ENCODE data around the gene MELK. TPM values are rescaled to one million over a fixed set of nuclear protein-coding genes. Genes with fewer than 3 reads are reported as not detected.
A peak's percentile ranks its signal among the peaks of the same experiment; 100 is the strongest.
"Not testable (repeated sequence)": the region's sequence is repeated elsewhere in the genome, so short reads cannot be mapped to it uniquely, and the experiment has no call there.

MELK gene
- 56.3 and 57.9 TPM in 2 replicates for total RNA-seq

DNA sequence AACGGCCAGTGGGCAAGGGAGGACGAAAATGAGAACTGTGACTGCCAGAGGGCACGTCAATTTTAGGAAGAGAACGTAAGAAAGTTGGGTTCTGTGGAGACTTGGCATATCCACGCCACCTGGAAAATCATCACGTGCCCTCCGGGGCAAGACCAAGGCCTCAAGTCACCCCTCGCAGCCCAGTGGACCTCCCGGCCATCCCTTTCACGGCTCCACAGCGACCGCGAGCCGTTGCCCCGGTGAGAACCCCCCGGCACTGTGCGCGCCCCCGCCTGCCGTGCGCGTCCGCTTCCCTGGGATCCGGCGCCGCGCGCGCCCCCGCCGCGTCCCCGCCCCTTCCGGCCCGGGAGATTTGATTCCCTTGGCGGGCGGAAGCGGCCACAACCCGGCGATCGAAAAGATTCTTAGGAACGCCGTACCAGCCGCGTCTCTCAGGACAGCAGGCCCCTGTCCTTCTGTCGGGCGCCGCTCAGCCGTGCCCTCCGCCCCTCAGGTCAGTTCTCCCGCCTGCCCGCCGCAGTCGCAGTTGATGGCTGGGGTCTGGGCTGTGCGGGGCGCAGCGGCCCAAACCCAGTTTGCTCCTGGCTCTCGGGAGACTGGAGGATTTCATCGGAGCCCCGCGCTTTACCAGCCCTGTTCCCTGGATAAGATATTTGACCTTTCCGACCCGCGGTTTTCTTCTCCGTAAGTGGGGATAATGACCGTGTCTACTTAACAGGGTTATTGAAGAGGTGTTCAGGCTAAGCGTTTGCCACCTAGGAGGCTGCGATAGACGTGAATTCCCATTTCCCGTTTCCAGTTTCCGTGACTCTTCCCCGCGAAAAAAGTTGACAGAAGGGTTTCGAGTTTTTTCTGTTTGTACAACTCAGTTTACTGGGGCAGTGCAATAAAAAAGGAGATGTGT is at the start of gene MELK:
TSS of gene MELK (plus strand) at position 381 of the 904 bp plus-strand sequence. CDS start 8,787 bp downstream, outside the sequence.
- H3K9me3 Mint-ChIP-seq, result no peaks in the 10 kb centered on the region
- peak within 1 kb of the TSS; percentile 97 for H3K4me3 Mint-ChIP-seq (ENCODE audit: low read depth)
- H3K36me3 Mint-ChIP-seq (ENCODE audit: low read depth), result peaks cover 33% of the 10 kb centered on the region
- H3K27me3 Mint-ChIP-seq (ENCODE audit: low read depth), result peaks cover 5% of the 10 kb centered on the region
- intact Hi-C loops (cut with micrococcal nuclease), result loop anchor here (5.0 kb wide), 2 partner anchors 85 to 170 kb away; partner anchors contain the start of gene RNF38
- H3K4me1 Mint-ChIP-seq (ENCODE audit: low read depth), result peaks cover 25% of the 10 kb centered on the region
- peak; percentile 82 for DNase-seq (ENCODE audit: low spot score)
- H3K27ac Mint-ChIP-seq, result peak within 1 kb of the TSS; percentile 90

DNA sequence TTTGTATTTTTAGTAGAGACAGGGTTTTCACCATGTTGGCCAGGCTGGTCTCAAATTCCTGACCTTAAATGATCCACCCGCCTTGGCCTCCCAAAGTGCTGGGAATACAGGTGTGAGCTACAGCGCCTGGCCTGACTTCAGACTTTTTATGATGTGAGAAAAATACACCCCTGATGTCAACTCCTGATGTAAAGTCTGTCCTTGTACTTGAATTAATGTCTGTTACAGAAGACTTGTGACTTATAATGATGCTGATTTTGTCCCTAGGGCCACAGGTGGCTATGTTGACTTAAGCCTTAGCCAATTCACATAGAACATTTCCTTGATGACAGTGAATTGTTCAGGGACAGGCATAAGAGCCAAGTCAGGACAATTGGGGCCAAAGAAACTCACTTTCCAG is 42.5 kb upstream of the MELK start:
- Mint-ChIP-seq H3K4me3 (ENCODE audit: low read depth) (no peak overlapping the region), H3K9me3 (no peaks in the 10 kb centered on the region), H3K4me1 (ENCODE audit: low read depth) (peaks cover 3% of the 10 kb centered on the region), H3K27ac (no peak overlapping the region), H3K27me3 (ENCODE audit: low read depth) (peaks cover 5% of the 10 kb centered on the region), H3K36me3 (ENCODE audit: low read depth) (no peaks in the 10 kb centered on the region)
- intact Hi-C loops (cut with micrococcal nuclease), result no loop called here
- DNase-seq (ENCODE audit: low spot score), result no peak

DNA sequence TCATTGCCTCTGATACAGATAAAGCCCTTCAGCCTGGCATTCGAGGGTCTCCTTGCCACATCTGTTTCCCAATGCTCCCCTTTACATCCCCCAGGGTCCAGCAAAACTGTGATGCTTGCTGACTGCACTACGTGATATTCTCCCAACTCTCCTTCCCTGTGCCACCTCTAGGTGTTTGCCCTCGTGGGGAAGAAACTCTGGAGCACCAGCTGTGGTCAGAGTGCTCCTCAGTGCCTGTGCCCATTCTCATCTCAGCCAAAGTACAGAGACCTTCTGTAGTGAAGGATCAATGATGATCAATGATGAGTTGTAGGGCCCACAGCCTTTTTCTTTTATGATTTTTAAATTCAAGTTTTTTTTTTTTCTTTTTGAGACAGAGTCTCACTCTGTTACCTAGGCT is 40.3 kb upstream of the MELK start:
- H3K27me3 Mint-ChIP-seq (ENCODE audit: low read depth), result peaks cover 5% of the 10 kb centered on the region
- no peaks in the 10 kb centered on the region for H3K36me3 Mint-ChIP-seq (ENCODE audit: low read depth)
- no peak overlapping the region for H3K27ac Mint-ChIP-seq
- DNase-seq (ENCODE audit: low spot score), result no peak
- H3K9me3 Mint-ChIP-seq, result no peaks in the 10 kb centered on the region
- H3K4me1 Mint-ChIP-seq (ENCODE audit: low read depth), result no peaks in the 10 kb centered on the region
- intact Hi-C loops (cut with micrococcal nuclease), result no loop called here
- H3K4me3 Mint-ChIP-seq (ENCODE audit: low read depth), result no peak overlapping the region

DNA sequence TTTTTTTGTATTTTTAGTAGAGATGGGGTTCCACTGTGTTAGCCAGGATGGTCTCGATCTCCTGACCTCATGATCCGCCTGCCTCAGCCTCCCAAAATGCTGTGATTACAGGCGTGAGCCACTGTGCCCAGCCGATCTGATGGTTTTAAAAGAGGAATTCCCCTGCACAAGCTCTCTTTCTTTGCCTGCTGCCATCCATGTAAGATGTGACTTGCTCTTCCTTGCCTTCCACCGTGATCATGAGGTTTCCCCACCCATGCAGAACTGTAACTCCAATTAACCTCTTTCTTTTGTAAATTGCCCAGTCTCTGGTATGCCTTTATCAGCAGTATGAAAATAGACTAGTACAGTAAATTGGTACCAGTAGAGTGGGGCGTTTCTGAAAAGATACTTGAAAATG is 39.0 kb upstream of the MELK start:
- H3K4me3 Mint-ChIP-seq (ENCODE audit: low read depth); intact Hi-C loops (cut with micrococcal nuclease); H3K4me1 Mint-ChIP-seq (ENCODE audit: low read depth); H3K27ac Mint-ChIP-seq; H3K36me3 Mint-ChIP-seq (ENCODE audit: low read depth); H3K9me3 Mint-ChIP-seq; H3K27me3 Mint-ChIP-seq (ENCODE audit: low read depth); DNase-seq (ENCODE audit: low spot score): not testable (repeated sequence)

DNA sequence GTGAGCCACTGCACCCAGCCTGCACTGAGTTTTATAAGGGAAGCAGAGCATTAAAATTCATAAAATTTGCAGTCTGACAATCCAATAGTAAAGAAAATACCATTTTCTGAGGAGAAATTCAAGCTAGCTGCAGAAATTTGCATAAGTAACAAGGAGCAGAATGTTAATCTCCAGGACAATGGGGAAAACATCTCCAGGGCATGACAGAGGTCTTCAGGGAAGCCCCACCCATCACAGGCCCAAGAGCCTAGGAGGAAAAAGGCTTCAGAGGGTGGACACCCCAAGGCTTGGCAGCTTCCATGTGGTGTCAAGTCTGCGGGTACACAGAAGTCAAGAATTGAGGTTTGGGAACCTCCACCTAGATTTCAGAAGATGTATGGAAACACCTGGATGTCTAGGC is 37.6 kb upstream of the MELK start:
- Mint-ChIP-seq H3K9me3 (no peaks in the 10 kb centered on the region), H3K4me1 (ENCODE audit: low read depth) (peaks cover 5% of the 10 kb centered on the region), H3K36me3 (ENCODE audit: low read depth) (no peaks in the 10 kb centered on the region), H3K27me3 (ENCODE audit: low read depth) (peaks cover 5% of the 10 kb centered on the region), H3K27ac (no peak overlapping the region), H3K4me3 (ENCODE audit: low read depth) (no peak overlapping the region)
- intact Hi-C loops (cut with micrococcal nuclease), result no loop called here
- DNase-seq (ENCODE audit: low spot score), result no peak

DNA sequence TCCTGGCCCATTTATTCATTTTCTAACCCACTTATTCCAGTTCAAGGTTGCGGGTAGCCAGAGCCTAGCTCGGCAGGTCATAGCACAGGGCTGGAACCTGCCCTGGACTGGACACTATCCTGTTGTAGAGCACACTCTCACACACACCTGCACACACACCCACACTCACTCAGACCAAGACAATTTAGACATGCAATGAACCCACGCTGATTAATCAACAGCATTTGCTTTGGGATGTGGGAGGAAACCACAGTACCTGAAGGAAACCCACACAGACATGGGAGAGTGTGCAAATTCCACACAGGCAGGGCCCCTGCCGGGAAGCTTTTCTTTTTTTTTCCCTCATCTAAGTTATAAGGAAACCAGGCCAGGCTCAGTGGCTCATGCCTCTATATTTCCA is 34.8 kb upstream of the MELK start:
- intact Hi-C loops (cut with micrococcal nuclease), result no loop called here
- no peak overlapping the region for H3K4me3 Mint-ChIP-seq (ENCODE audit: low read depth)

DNA sequence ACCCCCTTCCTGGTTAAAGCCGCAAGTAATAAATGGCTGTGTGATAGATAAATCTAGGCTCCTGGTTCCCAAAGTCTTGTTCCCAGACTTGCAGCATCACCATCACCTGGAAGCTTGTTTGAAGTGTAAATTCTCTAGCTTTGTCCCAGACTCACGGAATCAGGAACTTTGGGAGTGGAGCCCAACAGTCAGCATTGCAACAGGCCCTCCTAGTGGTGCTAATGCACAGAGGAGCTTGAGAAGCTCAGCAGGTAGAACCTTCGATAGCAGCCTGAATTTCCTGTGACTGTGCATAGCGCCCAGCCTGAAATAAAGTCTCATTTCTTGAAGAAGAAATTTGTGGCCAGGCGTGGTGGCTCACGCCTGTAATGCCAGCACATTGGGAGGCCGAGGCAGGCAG is 30.3 kb upstream of the MELK start:
- DNase-seq (ENCODE audit: low spot score), result no peak
- intact Hi-C loops (cut with micrococcal nuclease), result no loop called here
- Mint-ChIP-seq H3K9me3 (no peaks in the 10 kb centered on the region), H3K36me3 (ENCODE audit: low read depth) (no peaks in the 10 kb centered on the region), H3K4me1 (ENCODE audit: low read depth) (peaks cover 7% of the 10 kb centered on the region), H3K4me3 (ENCODE audit: low read depth) (no peak overlapping the region), H3K27ac (no peak overlapping the region), H3K27me3 (ENCODE audit: low read depth) (peaks cover under 1% of the 10 kb centered on the region)

More for the DNA sequence above, 34.8 kb upstream of the MELK start:
- H3K4me1 Mint-ChIP-seq (ENCODE audit: low read depth), result peaks cover 7% of the 10 kb centered on the region
- H3K27me3 Mint-ChIP-seq (ENCODE audit: low read depth), result peaks cover 5% of the 10 kb centered on the region
- H3K9me3 Mint-ChIP-seq, result no peaks in the 10 kb centered on the region
- H3K36me3 Mint-ChIP-seq (ENCODE audit: low read depth), result no peaks in the 10 kb centered on the region
- no peak overlapping the region for H3K27ac Mint-ChIP-seq
- DNase-seq (ENCODE audit: low spot score), result no peak

DNA sequence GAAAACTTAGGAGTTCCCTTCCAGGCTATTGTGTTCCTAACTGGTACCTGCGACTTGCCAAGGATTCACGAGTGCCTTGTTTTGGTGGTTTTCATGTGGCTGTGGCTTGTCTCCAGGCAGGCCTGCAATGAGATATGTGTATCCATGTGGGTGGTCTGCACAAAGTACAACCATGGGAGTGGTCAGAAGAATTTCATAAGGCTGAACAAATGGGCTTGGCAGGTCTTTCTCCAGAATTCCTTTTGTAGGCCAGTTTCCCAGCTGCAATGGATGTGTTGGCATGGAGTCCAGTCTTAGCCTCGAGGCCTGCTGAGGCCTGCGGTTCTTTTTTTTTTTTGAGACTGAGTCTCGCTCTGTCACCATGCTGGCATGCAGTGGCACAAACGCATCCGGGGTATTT is 28.8 kb upstream of the MELK start:
- Mint-ChIP-seq H3K27me3 (ENCODE audit: low read depth) (peaks cover 13% of the 10 kb centered on the region), H3K4me1 (ENCODE audit: low read depth) (peaks cover 4% of the 10 kb centered on the region), H3K36me3 (ENCODE audit: low read depth) (no peaks in the 10 kb centered on the region), H3K9me3 (no peaks in the 10 kb centered on the region), H3K27ac (no peak overlapping the region), H3K4me3 (ENCODE audit: low read depth) (no peak overlapping the region)
- intact Hi-C loops (cut with micrococcal nuclease), result no loop called here
- no peak for DNase-seq (ENCODE audit: low spot score)

DNA sequence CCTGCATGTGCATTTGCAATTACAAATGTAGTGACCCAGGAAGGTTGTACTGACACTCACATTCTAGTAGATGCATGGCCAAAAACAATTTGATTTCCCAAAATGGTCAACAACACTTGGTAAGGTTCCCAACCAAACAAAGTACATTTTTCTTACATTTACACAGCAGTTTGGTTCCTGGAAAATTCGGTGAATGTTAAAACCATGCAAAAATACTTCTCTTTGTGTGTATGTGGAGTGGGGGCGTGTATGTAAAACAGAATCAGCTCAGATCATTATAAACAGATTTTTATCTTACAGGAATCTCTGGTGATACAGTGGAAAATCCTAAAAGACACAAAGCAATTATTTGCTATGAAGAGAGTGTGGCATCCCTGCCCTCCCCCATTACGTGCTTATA is 25.1 kb upstream of the MELK start:
- intact Hi-C loops (cut with micrococcal nuclease), result no loop called here
- Mint-ChIP-seq H3K36me3 (ENCODE audit: low read depth) (no peaks in the 10 kb centered on the region), H3K27me3 (ENCODE audit: low read depth) (peaks cover 15% of the 10 kb centered on the region), H3K4me3 (ENCODE audit: low read depth) (no peak overlapping the region), H3K9me3 (no peaks in the 10 kb centered on the region), H3K4me1 (ENCODE audit: low read depth) (no peaks in the 10 kb centered on the region), H3K27ac (no peak overlapping the region)
- no peak for DNase-seq (ENCODE audit: low spot score)

DNA sequence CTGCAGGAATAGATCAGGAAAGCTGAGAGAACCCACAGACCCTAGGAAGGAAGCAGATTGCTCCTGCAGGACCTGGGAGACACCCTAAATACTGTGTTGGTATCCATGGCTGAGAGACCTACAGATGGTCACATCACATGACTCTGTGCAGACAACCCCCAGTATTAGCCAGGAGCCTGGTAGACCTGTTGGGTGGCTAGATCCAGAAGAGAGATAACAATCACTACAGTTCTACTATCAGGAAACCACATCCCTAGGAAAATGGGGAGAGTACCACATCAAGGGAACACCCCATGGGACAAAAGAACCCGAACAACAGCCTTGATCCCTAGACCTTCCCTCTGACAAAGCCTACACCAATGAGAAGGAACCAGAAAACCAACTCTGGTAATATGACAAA is 24.2 kb upstream of the MELK start:
- H3K4me3 Mint-ChIP-seq (ENCODE audit: low read depth), result no peak overlapping the region
- no peak for DNase-seq (ENCODE audit: low spot score)
- intact Hi-C loops (cut with micrococcal nuclease), result no loop called here
- H3K4me1 Mint-ChIP-seq (ENCODE audit: low read depth), result no peaks in the 10 kb centered on the region
- no peaks in the 10 kb centered on the region for H3K9me3 Mint-ChIP-seq
- H3K27ac Mint-ChIP-seq, result no peak overlapping the region
- peaks cover 15% of the 10 kb centered on the region for H3K27me3 Mint-ChIP-seq (ENCODE audit: low read depth)
- H3K36me3 Mint-ChIP-seq (ENCODE audit: low read depth), result no peaks in the 10 kb centered on the region

DNA sequence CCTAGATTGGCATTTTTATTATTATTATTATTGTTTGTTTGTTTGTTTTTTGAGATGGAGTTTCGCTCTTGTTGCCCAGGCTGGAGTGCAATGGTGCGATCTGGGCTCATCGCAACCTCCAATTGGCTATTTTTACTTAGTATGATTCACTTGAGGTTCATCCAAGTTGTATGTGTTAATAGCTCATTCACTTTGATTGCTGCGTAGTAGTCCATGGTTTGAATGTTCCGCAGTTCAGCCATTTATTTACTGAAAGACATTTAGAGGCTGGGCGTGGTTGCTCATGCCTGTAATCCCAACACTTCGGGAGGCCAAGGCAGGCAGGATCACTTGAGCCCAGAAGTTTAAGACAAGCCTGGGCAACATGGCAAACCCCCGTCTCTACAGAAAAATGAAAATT is 22.6 kb upstream of the MELK start:
- Mint-ChIP-seq H3K36me3 (ENCODE audit: low read depth) (no peaks in the 10 kb centered on the region), H3K27ac (no peak overlapping the region), H3K9me3 (no peaks in the 10 kb centered on the region), H3K4me1 (ENCODE audit: low read depth) (no peaks in the 10 kb centered on the region), H3K27me3 (ENCODE audit: low read depth) (peaks cover 15% of the 10 kb centered on the region), H3K4me3 (ENCODE audit: low read depth) (no peak overlapping the region)
- intact Hi-C loops (cut with micrococcal nuclease), result no loop called here
- no peak for DNase-seq (ENCODE audit: low spot score)

DNA sequence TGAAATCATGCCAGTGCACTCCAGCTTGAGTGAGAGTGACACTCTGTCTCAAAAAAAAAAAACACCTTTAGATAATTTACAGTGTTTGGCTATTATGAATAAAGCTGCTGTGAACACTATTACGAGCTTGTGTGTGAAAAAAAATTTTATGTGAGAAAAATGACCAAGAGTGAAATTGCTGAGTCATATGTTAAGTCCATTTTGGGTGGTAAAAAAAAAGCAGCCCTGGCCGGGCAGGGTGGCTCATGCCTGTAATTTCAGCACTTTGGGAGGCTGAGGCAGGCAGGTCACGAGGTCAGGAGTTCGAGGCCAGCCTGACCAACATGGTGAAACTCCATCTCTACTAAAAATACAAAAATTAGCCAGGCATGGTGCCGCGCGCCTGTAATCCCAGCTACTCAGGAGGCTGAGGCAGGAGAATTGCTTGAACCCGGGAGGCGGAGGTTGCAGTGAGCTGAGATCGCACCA is 22.0 kb upstream of the MELK start:
- intact Hi-C loops (cut with micrococcal nuclease); H3K9me3 Mint-ChIP-seq; H3K27ac Mint-ChIP-seq; H3K36me3 Mint-ChIP-seq (ENCODE audit: low read depth); H3K4me3 Mint-ChIP-seq (ENCODE audit: low read depth); H3K4me1 Mint-ChIP-seq (ENCODE audit: low read depth); DNase-seq (ENCODE audit: low spot score): not testable (repeated sequence)
- H3K27me3 Mint-ChIP-seq (ENCODE audit: low read depth), result peaks cover 15% of the 10 kb centered on the region

DNA sequence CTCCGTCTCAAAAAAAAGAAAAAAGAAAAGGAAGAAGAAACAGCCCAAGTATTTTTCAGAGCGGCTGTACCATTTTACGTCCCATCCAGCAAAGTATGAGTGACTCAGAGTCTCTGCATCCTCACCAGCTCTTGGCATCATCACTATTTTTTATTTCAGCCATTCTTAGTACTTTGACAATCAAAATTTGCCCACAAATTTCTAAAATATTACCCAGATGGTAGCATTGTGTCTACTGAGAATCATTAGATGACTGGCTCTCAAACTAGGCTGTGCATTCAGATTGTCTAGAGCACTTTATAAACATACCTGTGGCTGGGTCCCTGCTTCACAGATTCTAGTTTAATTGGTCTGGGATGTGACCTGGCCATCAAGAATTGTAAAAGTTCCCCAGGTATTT is 21.6 kb upstream of the MELK start:
- H3K4me1 Mint-ChIP-seq (ENCODE audit: low read depth), result peaks cover 1% of the 10 kb centered on the region

More for the DNA sequence above, 21.6 kb upstream of the MELK start:
- no peak overlapping the region for H3K27ac Mint-ChIP-seq
- no peak for DNase-seq (ENCODE audit: low spot score)
- intact Hi-C loops (cut with micrococcal nuclease), result no loop called here
- no peaks in the 10 kb centered on the region for H3K9me3 Mint-ChIP-seq
- no peak overlapping the region for H3K4me3 Mint-ChIP-seq (ENCODE audit: low read depth)
- H3K27me3 Mint-ChIP-seq (ENCODE audit: low read depth), result peaks cover 15% of the 10 kb centered on the region
- H3K36me3 Mint-ChIP-seq (ENCODE audit: low read depth), result no peaks in the 10 kb centered on the region
